ENCODE measurements around the gene NDUFAF2.

NDUFAF2 gene

DNA sequence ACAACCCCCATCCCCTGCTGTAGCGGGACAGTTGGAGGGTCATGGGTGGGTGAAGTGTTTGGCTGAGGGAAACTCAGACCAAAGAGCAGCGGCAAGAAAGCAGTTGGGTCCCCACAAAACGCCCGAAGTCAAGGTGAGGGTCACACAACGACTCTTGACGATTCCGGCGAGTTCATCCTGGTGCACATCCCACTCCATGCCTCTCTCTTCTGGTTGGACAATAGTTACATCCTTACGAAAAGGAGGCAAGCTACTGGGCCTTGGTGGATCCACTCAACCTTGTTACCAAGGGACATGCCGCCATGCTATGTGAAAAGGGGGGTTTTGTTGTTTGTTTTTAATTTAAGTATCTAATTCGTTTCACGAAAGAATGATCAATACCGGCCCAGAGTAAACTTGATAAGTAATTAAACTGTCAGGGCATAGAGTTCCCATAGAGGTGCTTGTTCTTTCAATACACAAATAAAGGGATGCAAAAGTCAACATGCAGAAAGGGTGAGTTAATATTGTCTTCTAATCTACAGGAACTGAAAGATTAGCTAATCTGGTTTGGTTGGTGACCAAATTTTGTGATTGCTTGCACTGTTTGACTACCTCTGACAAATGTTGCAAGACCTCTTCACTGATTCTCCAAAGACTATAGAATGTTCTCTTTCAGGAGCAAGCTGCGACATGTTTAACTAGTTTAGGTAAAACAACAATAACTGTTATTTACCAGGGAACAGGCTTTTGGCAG lies 218.0 kb downstream of the NDUFAF2 start:
- DNase-seq (ENCODE audit: low read depth), result no peak
- peak overlapping the region; percentile 77 for H3K4me3 ChIP-seq (ENCODE audit: control insufficient read depth, low read depth, low read length)
- no peak for TF ChIP-seq CTCF (IDR thresholded peaks at IDR 0.05; ENCODE audit: control insufficient read depth, insufficient read depth, low read depth, low read length, missing control alignments)

DNA sequence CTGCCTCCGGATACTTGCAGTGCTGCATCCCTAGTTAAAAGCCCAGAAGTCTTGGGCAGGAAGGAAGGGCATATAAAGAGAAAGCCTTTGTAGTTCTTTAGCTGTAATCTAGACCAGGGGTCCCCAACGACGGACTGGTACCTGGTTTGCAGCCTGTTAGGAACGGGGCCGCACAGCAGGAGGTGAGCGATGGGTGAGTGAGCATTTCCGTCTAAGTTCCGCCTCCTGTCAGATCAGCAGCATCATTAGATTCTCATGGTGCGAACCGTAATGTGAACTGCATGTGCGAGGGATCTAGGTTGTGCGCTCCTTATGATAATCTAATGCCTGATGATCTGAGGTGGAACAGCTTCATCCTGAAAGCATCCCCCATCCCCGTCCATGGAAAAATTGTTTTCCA lies 218.9 kb downstream of the NDUFAF2 start:
- no peak overlapping the region for H3K4me3 ChIP-seq (ENCODE audit: control insufficient read depth, low read depth, low read length)
- no peak for DNase-seq (ENCODE audit: low read depth)
- TF ChIP-seq CTCF (IDR thresholded peaks at IDR 0.05; ENCODE audit: control insufficient read depth, insufficient read depth, low read depth, low read length, missing control alignments), result no peak

DNA sequence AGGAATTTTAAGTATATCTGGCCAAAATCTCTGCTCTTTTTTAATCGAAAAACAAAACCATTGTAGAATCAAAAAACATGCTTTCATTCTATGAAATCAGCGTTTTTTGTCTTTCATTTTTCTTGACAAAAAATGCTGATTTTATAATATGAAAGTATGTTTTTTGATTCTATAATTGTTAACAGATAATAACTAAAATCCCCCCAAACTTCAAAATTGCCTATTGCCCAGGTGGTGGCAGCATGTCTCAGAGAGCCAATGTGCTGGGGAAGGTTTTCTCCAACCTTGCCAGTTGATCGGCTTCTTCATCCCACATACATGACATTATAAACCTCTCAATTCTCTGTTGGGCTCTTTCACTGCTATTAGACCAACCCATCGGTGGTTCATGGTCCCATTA lies 222.4 kb downstream of the NDUFAF2 start:
- peak; percentile 56 for TF ChIP-seq CTCF (IDR thresholded peaks at IDR 0.05; ENCODE audit: control insufficient read depth, insufficient read depth, low read depth, low read length, missing control alignments)
- H3K4me3 ChIP-seq (ENCODE audit: control insufficient read depth, low read depth, low read length), result no peak overlapping the region
- DNase-seq (ENCODE audit: low read depth), result peak; percentile 7

- no peak overlapping the region for H3K4me3 ChIP-seq (ENCODE audit: control insufficient read depth, low read depth, low read length)
- no peak for DNase-seq (ENCODE audit: low read depth)
- TF ChIP-seq CTCF (IDR thresholded peaks at IDR 0.05; ENCODE audit: control insufficient read depth, insufficient read depth, low read depth, low read length, missing control alignments), result no peak
These were observed 223.9 kb downstream of the NDUFAF2 start for GRCh38 chr5:61168951-61169350.

DNA sequence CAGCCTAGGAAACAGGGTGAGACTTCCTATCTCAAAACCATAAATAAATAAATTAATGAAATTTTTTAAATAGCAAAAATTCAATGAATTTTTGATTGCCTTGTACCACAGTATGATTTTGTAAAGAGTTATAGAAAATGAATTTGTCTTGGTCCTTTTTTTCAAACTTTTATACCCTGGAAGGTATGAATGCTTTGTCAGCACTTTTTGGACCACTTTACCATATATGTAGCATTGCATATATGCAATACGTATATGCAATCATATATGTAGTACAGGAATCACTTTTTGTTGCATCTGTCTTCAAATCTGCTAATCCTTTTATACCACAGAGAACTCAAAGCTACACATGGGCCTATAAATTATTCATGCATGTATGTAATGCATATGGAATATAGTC lies 226.5 kb downstream of the NDUFAF2 start:
- DNase-seq (ENCODE audit: low read depth), result no peak
- no peak overlapping the region for H3K4me3 ChIP-seq (ENCODE audit: control insufficient read depth, low read depth, low read length)
- no peak for TF ChIP-seq CTCF (IDR thresholded peaks at IDR 0.05; ENCODE audit: control insufficient read depth, insufficient read depth, low read depth, low read length, missing control alignments)

DNA sequence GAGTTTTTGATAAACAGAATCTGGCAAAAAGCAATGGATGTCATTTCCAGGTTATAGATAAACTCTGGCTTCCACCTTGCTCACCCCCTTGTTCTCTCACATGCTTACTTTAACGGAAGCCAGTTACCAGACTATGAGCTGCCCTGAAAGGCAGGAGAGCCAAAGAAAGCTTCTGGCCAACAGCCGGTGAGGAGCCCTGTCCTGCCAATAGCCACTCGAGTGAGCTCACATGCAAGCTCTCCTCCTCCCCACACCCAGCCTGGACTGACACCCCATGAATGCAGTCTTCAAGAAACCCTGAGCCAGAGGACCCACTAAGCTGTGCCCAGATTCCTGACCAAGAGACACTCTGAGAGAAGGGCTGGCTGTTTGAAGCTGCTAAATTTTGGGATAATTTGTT lies 231.6 kb downstream of the NDUFAF2 start:
- TF ChIP-seq CTCF (IDR thresholded peaks at IDR 0.05; ENCODE audit: control insufficient read depth, insufficient read depth, low read depth, low read length, missing control alignments), result no peak
- DNase-seq (ENCODE audit: low read depth), result no peak
- H3K4me3 ChIP-seq (ENCODE audit: control insufficient read depth, low read depth, low read length), result no peak overlapping the region

Measured in AG09309 (cell line).